ENCODE data around the gene LRP1B. TPM values are rescaled to one million over a fixed set of nuclear protein-coding genes. Genes with fewer than 3 reads are reported as not detected.

The LRP1B gene
- polyA plus RNA-seq, 1 donor from 2014 or later: 12.7 TPM

GRCh38 chr2:141517852-141518421 is 612.9 kb downstream of the LRP1B start:
- H3K9me3 ChIP-seq (ENCODE audit: low read length): no peaks in the 10 kb centered on the region
- H3F3A ChIP-seq (ENCODE audit: insufficient read depth, low read length, poor library complexity, severe bottlenecking): no peaks in the 10 kb centered on the region
- TF ChIP-seq POLR2AphosphoS5 (IDR thresholded peaks at IDR 0.05): no peak
- no peak for TF ChIP-seq RAD21 (conservative IDR thresholded peaks at IDR 0.05)
- TF ChIP-seq SMC3 (conservative IDR thresholded peaks at IDR 0.05; ENCODE audit: poor library complexity): no peak
- TF ChIP-seq CTCF (IDR thresholded peaks at IDR 0.05; ENCODE audit: poor library complexity, severe bottlenecking): no peak
- no peak for TF ChIP-seq MXI1 (conservative IDR thresholded peaks at IDR 0.05; ENCODE audit: poor library complexity, severe bottlenecking)
- TF ChIP-seq EZH2 (IDR thresholded peaks at IDR 0.05; ENCODE audit: borderline replicate concordance, insufficient read depth, low read length, poor library complexity, severe bottlenecking): no peak
- no peak for TF ChIP-seq EP300 (conservative IDR thresholded peaks at IDR 0.05; ENCODE audit: poor library complexity, severe bottlenecking)
- TF ChIP-seq REST (IDR thresholded peaks at IDR 0.05; ENCODE audit: borderline replicate concordance): no peak
- TF ChIP-seq TAF1 (IDR thresholded peaks at IDR 0.05; ENCODE audit: low read depth): no peak
- no peaks in the 10 kb centered on the region for H3K27me3 ChIP-seq (ENCODE audit: insufficient read depth, low read depth, low read length)
- no peaks in the 10 kb centered on the region for H3K79me2 ChIP-seq (replicated peaks; ENCODE audit: insufficient read depth, low read length)
- no peak overlapping the region for H3K27ac ChIP-seq (ENCODE audit: low read length)
- no peaks in the 10 kb centered on the region for H3K9me2 ChIP-seq (ENCODE audit: insufficient read depth, low read length)
- no peak overlapping the region for H3K4me2 ChIP-seq (ENCODE audit: low read length)
- no peak overlapping the region for H3K9ac ChIP-seq (ENCODE audit: low read length)
- no peak overlapping the region for H2AFZ ChIP-seq (ENCODE audit: low read depth, low read length)
- H3K36me3 ChIP-seq (ENCODE audit: insufficient read depth, low read length): no peaks in the 10 kb centered on the region
- no peaks in the 10 kb centered on the region for H4K20me1 ChIP-seq (ENCODE audit: insufficient read depth)
- no peak overlapping the region for H3K4me3 ChIP-seq (ENCODE audit: low read length)

GRCh38 chr2:141517180-141517851 is 613.5 kb downstream of the LRP1B start:
- Histone ChIP-seq H2AFZ (ENCODE audit: low read depth, low read length) (no peak overlapping the region), H3K36me3 (ENCODE audit: insufficient read depth, low read length) (no peaks in the 10 kb centered on the region), H3K79me2 (replicated peaks; ENCODE audit: insufficient read depth, low read length) (no peaks in the 10 kb centered on the region), H4K20me1 (ENCODE audit: insufficient read depth) (no peaks in the 10 kb centered on the region), H3K9ac (ENCODE audit: low read length) (no peak overlapping the region), H3K27ac (ENCODE audit: low read length) (no peak overlapping the region), H3K27me3 (ENCODE audit: insufficient read depth, low read depth, low read length) (no peaks in the 10 kb centered on the region), H3K9me2 (ENCODE audit: insufficient read depth, low read length) (no peaks in the 10 kb centered on the region), H3K4me3 (ENCODE audit: low read length) (no peak overlapping the region), H3K9me3 (ENCODE audit: low read length) (no peaks in the 10 kb centered on the region), H3K4me2 (ENCODE audit: low read length) (no peak overlapping the region), H3F3A (ENCODE audit: insufficient read depth, low read length, poor library complexity, severe bottlenecking) (no peaks in the 10 kb centered on the region)
- TF ChIP-seq EZH2 (IDR thresholded peaks at IDR 0.05; ENCODE audit: borderline replicate concordance, insufficient read depth, low read length, poor library complexity, severe bottlenecking) (no peak), POLR2AphosphoS5 (IDR thresholded peaks at IDR 0.05) (no peak)

Data from neural cell (in vitro differentiated cells).